ENCODE measurements around the gene PAGE5.

PAGE5 gene

GRCh38 chrX:55220119-55220794 is at the start of gene PAGE5:
Gene PAGE5, plus strand, starts transcription at chrX:55220346. Its CDS starts 1,037 bp downstream, at chrX:55221383.
- no peak within 1 kb of the TSS for H3K9ac ChIP-seq (ENCODE audit: low read depth in 1 of 2, low read length in 2 of 2)
- H3K4me3 ChIP-seq (ENCODE audit: low read length in 2 of 2), result no peak within 1 kb of the TSS
- no peaks in the 10 kb centered on the region for H3K27me3 ChIP-seq (ENCODE audit: control insufficient read depth in 2 of 2, insufficient read depth in 2 of 2, low read length in 2 of 2)
- H3K36me3 ChIP-seq (ENCODE audit: control insufficient read depth in 2 of 2, insufficient read depth in 2 of 2, low read length in 2 of 2), result no peaks in the 10 kb centered on the region
- H3K4me1 ChIP-seq (ENCODE audit: control insufficient read depth in 2 of 2, insufficient read depth in 2 of 2, low read length in 2 of 2), result no peaks in the 10 kb centered on the region
- no peaks in the 10 kb centered on the region for H3K9me3 ChIP-seq (ENCODE audit: control insufficient read depth in 2 of 2, low read length in 2 of 2)
- H3K27ac ChIP-seq (ENCODE audit: low read depth in 2 of 2, low read length in 2 of 2), result no peak within 1 kb of the TSS

DNA sequence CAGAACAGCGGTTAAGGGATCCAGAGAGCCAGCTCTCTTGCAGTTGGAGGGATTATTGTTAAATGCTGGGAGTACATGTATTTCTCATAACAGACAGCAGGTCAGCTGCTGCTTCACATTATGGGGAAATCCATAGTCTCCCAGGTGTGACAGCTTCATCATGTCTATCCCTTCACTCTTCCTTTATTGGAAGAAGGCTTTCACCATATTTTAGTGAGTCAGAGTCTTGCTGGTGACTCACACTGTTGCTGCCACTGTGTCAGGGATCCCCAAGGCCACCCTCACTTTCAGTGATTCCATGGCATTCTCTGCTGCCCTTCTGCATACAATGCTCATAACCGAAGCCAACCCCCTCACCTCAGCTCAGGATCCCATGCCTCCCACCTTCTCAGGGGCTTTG is 32.9 kb upstream of the PAGE5 start:
- Histone ChIP-seq H3K9me3 (ENCODE audit: control insufficient read depth in 2 of 2, low read length in 2 of 2) (no peaks in the 10 kb centered on the region), H3K9ac (ENCODE audit: low read depth in 1 of 2, low read length in 2 of 2) (no peak overlapping the region), H3K27me3 (ENCODE audit: control insufficient read depth in 2 of 2, insufficient read depth in 2 of 2, low read length in 2 of 2) (no peaks in the 10 kb centered on the region), H3K27ac (ENCODE audit: low read depth in 2 of 2, low read length in 2 of 2) (no peak overlapping the region), H3K4me3 (ENCODE audit: low read length in 2 of 2) (no peak overlapping the region), H3K4me1 (ENCODE audit: control insufficient read depth in 2 of 2, insufficient read depth in 2 of 2, low read length in 2 of 2) (no peaks in the 10 kb centered on the region), H3K36me3 (ENCODE audit: control insufficient read depth in 2 of 2, insufficient read depth in 2 of 2, low read length in 2 of 2) (no peaks in the 10 kb centered on the region)

- H3K4me1 ChIP-seq (ENCODE audit: control insufficient read depth in 2 of 2, insufficient read depth in 2 of 2, low read length in 2 of 2), result no peaks in the 10 kb centered on the region
- no peaks in the 10 kb centered on the region for H3K36me3 ChIP-seq (ENCODE audit: control insufficient read depth in 2 of 2, insufficient read depth in 2 of 2, low read length in 2 of 2)
- H3K9me3 ChIP-seq (ENCODE audit: control insufficient read depth in 2 of 2, low read length in 2 of 2), result no peaks in the 10 kb centered on the region
- H3K27ac ChIP-seq (ENCODE audit: low read depth in 2 of 2, low read length in 2 of 2), result no peak overlapping the region
- no peak overlapping the region for H3K4me3 ChIP-seq (ENCODE audit: low read length in 2 of 2)
- no peaks in the 10 kb centered on the region for H3K27me3 ChIP-seq (ENCODE audit: control insufficient read depth in 2 of 2, insufficient read depth in 2 of 2, low read length in 2 of 2)
- H3K9ac ChIP-seq (ENCODE audit: low read depth in 1 of 2, low read length in 2 of 2), result no peak overlapping the region
Observed at GRCh38 chrX:55196688-55197087, 23.5 kb upstream of the PAGE5 start.

DNA sequence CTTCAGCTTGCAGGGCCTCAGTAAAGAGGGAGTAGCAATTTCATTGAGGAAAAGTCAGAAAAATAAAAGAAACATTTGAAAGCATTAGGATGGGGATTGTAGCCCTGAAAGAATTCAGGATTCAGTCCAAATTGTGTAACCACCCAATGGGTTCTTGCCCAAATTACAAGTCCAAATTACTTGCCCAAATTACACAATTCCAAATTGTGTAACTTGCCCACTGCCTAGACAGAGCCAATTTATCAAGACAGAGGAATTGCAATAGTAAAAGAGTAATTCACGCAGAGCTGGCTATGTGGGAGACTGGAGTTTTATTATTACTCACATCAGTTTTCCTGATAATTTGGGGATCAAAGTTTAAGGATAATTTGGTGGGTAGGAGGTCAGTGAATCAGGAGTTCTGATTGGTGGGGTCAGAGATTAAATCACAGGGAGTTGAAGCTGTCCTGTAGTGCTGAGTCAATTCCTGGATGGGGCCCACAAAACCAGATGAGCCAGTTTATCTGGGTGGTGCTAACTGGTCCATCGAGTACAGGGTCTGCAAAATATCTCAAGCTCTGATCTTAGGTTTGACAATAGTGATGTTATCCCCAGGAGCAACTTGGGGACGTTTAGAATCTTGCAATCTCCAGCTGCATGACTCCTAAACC is 18.1 kb upstream of the PAGE5 start:
- Histone ChIP-seq H3K36me3 (ENCODE audit: control insufficient read depth in 2 of 2, insufficient read depth in 2 of 2, low read length in 2 of 2) (no peaks in the 10 kb centered on the region), H3K27me3 (ENCODE audit: control insufficient read depth in 2 of 2, insufficient read depth in 2 of 2, low read length in 2 of 2) (peaks cover 2 to 4% of the 10 kb centered on the region in 2 donors), H3K9ac (ENCODE audit: low read depth in 1 of 2, low read length in 2 of 2) (no peak overlapping the region)

GRCh38 chrX:55206162-55206941 is 13.8 kb upstream of the PAGE5 start:
- no peaks in the 10 kb centered on the region for H3K9me3 ChIP-seq (ENCODE audit: control insufficient read depth in 2 of 2, low read length in 2 of 2)
- no peak overlapping the region for H3K27ac ChIP-seq (ENCODE audit: low read depth in 2 of 2, low read length in 2 of 2)
- no peaks in the 10 kb centered on the region for H3K36me3 ChIP-seq (ENCODE audit: control insufficient read depth in 2 of 2, insufficient read depth in 2 of 2, low read length in 2 of 2)
- no peak overlapping the region for H3K9ac ChIP-seq (ENCODE audit: low read depth in 1 of 2, low read length in 2 of 2)
- H3K4me1 ChIP-seq (ENCODE audit: control insufficient read depth in 2 of 2, insufficient read depth in 2 of 2, low read length in 2 of 2), result no peaks in the 10 kb centered on the region
- H3K4me3 ChIP-seq (ENCODE audit: low read length in 2 of 2), result no peak overlapping the region
- H3K27me3 ChIP-seq (ENCODE audit: control insufficient read depth in 2 of 2, insufficient read depth in 2 of 2, low read length in 2 of 2), result peaks cover 2 to 4% of the 10 kb centered on the region in 2 donors

More for the DNA sequence above, 18.1 kb upstream of the PAGE5 start:
- Histone ChIP-seq H3K4me3 (ENCODE audit: low read length in 2 of 2) (no peak overlapping the region), H3K9me3 (ENCODE audit: control insufficient read depth in 2 of 2, low read length in 2 of 2) (no peaks in the 10 kb centered on the region), H3K4me1 (ENCODE audit: control insufficient read depth in 2 of 2, insufficient read depth in 2 of 2, low read length in 2 of 2) (no peaks in the 10 kb centered on the region), H3K27ac (ENCODE audit: low read depth in 2 of 2, low read length in 2 of 2) (no peak overlapping the region)

GRCh38 chrX:55210931-55211677 is 9.0 kb upstream of the PAGE5 start:
- Histone ChIP-seq H3K27me3 (ENCODE audit: control insufficient read depth in 2 of 2, insufficient read depth in 2 of 2, low read length in 2 of 2) (peaks cover 0 to 3% of the 10 kb centered on the region in 2 donors), H3K9ac (ENCODE audit: low read depth in 1 of 2, low read length in 2 of 2) (no peak overlapping the region), H3K36me3 (ENCODE audit: control insufficient read depth in 2 of 2, insufficient read depth in 2 of 2, low read length in 2 of 2) (no peaks in the 10 kb centered on the region), H3K4me1 (ENCODE audit: control insufficient read depth in 2 of 2, insufficient read depth in 2 of 2, low read length in 2 of 2) (no peaks in the 10 kb centered on the region), H3K27ac (ENCODE audit: low read depth in 2 of 2, low read length in 2 of 2) (peak overlapping the region in 1 of 2 donors; percentile 39), H3K9me3 (ENCODE audit: control insufficient read depth in 2 of 2, low read length in 2 of 2) (no peaks in the 10 kb centered on the region), H3K4me3 (ENCODE audit: low read length in 2 of 2) (no peak overlapping the region)

DNA sequence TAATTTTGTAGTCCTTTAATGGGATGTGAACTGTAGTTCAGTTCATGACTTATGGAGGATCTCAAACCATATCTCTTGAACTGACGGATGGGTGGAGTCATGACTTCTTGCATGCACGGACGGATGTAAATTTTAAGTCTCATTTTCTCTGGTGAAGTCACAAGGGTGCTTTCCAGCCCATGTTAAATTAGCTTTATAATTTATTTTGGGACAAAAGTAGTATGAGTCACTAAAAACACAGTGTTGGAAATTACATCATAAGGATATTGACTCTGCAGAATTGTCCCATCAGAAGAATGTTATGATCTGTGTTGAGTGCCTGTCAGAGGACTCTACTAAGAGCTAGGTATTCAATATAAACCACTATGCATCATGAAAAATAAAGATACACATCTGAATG is 6.8 kb upstream of the PAGE5 start:
- Histone ChIP-seq H3K9ac (ENCODE audit: low read depth in 1 of 2, low read length in 2 of 2) (no peak overlapping the region), H3K36me3 (ENCODE audit: control insufficient read depth in 2 of 2, insufficient read depth in 2 of 2, low read length in 2 of 2) (no peaks in the 10 kb centered on the region), H3K27me3 (ENCODE audit: control insufficient read depth in 2 of 2, insufficient read depth in 2 of 2, low read length in 2 of 2) (peaks cover 0 to 3% of the 10 kb centered on the region in 2 donors), H3K4me3 (ENCODE audit: low read length in 2 of 2) (no peak overlapping the region), H3K4me1 (ENCODE audit: control insufficient read depth in 2 of 2, insufficient read depth in 2 of 2, low read length in 2 of 2) (no peaks in the 10 kb centered on the region), H3K9me3 (ENCODE audit: control insufficient read depth in 2 of 2, low read length in 2 of 2) (no peaks in the 10 kb centered on the region), H3K27ac (ENCODE audit: low read depth in 2 of 2, low read length in 2 of 2) (no peak overlapping the region)

DNA sequence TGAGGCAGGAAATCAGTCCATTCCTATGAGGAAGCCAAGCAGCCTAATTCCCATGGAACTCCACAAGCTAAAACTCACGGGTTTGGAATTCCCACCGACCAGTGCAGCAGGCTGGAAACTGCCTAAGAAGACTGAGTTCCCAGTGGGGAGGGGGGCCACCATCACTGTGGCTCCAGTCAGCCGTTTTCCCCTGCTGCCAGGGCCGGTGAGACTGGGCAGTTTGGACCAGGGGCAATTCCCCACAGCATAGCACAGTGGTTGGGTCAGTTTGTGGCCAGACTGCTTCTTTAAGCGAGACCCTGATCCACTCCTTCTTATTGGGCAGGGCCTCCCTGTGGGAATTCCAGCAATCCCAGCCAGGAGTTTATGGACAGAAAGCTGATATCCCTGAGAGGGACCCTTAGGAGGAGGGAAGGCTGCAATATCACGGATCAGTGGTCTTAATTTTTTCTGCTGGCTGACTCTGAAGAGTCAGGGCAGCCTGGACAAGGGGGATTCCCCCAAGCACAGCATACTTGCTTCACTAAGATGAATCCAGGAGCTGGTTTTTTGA is 20.7 kb downstream of the PAGE5 start:
- Histone ChIP-seq H3K9me3 (ENCODE audit: control insufficient read depth in 2 of 2, low read length in 2 of 2) (no peaks in the 10 kb centered on the region), H3K27ac (ENCODE audit: low read depth in 2 of 2, low read length in 2 of 2) (no peak overlapping the region), H3K4me3 (ENCODE audit: low read length in 2 of 2) (no peak overlapping the region), H3K9ac (ENCODE audit: low read depth in 1 of 2, low read length in 2 of 2) (no peak overlapping the region), H3K27me3 (ENCODE audit: control insufficient read depth in 2 of 2, insufficient read depth in 2 of 2, low read length in 2 of 2) (peaks cover 0 to 4% of the 10 kb centered on the region in 2 donors), H3K36me3 (ENCODE audit: control insufficient read depth in 2 of 2, insufficient read depth in 2 of 2, low read length in 2 of 2) (no peaks in the 10 kb centered on the region), H3K4me1 (ENCODE audit: control insufficient read depth in 2 of 2, insufficient read depth in 2 of 2, low read length in 2 of 2) (no peaks in the 10 kb centered on the region)

DNA sequence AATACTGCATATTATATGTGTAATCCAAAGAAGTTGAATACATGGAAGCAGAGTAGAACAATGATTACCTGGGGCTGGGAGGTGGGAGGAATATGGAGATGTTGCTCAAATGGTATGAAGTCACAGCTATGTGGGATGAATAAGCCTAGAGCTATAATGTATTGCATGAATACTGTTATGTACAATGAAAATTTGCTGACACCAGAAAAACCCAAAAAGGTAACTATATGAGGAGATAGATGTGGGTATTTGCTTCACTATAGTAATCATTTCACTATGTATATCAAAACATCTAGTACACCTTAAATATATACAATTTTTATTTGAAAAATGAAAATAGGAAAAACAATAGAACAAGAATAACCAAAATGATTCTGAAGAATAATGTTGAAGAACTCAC is 33.4 kb downstream of the PAGE5 start:
- no peak overlapping the region for H3K4me3 ChIP-seq (ENCODE audit: low read length in 2 of 2)
- H3K4me1 ChIP-seq (ENCODE audit: control insufficient read depth in 2 of 2, insufficient read depth in 2 of 2, low read length in 2 of 2), result no peaks in the 10 kb centered on the region
- no peaks in the 10 kb centered on the region for H3K27me3 ChIP-seq (ENCODE audit: control insufficient read depth in 2 of 2, insufficient read depth in 2 of 2, low read length in 2 of 2)
- H3K9me3 ChIP-seq (ENCODE audit: control insufficient read depth in 2 of 2, low read length in 2 of 2), result no peaks in the 10 kb centered on the region
- no peaks in the 10 kb centered on the region for H3K36me3 ChIP-seq (ENCODE audit: control insufficient read depth in 2 of 2, insufficient read depth in 2 of 2, low read length in 2 of 2)
- no peak overlapping the region for H3K27ac ChIP-seq (ENCODE audit: low read depth in 2 of 2, low read length in 2 of 2)
- no peak overlapping the region for H3K9ac ChIP-seq (ENCODE audit: low read depth in 1 of 2, low read length in 2 of 2)
